NAMALWA (cell line): ENCODE data around the gene RNF111.
"Not testable (repeated sequence)": the region's sequence is repeated elsewhere in the genome, so short reads cannot be mapped to it uniquely, and the experiment has no call there.

ENCODE experiments used
- DNase-seq: peaks from one replicate; pipeline ENCODE4 v3.0.0-alpha.2; 2015; ENCODE audit warnings: low spot score

Gene RNF111

GRCh38 chr15:59133929-59134427, 146.5 kb downstream of the RNF111 start:
- no peak for DNase-seq

- no peak for DNase-seq
Observed at GRCh38 chr15:59137566-59137965, 150.1 kb downstream of the RNF111 start.

- DNase-seq = peak; percentile 86
Observed at GRCh38 chr15:59138243-59138642, 150.8 kb downstream of the RNF111 start.

- DNase-seq = no peak
Observed at GRCh38 chr15:59140422-59141226, 153.2 kb downstream of the RNF111 start.

DNA sequence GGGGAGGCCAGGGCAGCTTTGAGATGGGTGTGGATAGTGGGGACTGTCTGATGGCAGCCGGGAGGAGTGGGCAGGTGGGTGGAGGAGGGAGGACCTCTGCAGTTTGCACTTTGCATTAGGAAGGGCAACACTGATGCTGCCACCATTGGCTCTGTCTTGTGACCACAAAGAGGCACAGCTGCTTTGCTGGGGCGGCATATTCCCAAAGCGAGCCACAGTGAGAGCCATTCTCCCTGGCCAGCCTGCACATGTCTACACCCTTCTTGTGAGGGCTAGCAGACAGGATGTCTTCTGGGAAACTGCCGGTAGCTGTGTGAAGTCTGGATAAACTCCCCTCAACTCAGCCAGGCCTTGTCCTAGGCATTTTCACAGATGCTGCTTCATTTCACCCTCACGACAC, 155.8 kb downstream of the RNF111 start:
- DNase-seq = no peak

DNA sequence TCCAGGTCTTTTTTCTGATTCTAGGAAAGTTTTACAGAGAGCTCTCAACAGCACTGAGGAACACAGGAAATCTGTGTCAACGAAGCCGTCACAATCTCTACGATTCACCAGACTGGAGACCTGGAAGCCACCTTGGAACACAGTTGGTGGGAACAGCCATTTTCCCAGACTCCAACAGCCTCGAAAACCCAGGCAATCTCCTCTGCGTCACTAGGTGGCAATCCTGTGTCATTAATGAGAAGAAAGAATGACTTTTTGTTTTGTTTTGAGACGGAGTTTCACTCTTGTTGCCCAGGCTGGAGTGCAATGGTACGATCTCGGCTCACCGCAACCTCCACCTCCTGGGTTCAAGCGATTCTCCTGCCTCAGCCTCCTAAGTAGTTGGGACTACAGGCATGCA, 157.1 kb downstream of the RNF111 start:
- DNase-seq = not testable (repeated sequence)
